IPS-NIHi11 (cell line): ENCODE measurements around the gene MCM10.
"Not testable (repeated sequence)": the region's sequence is repeated elsewhere in the genome, so short reads cannot be mapped to it uniquely, and the experiment has no call there.

ENCODE experiments used
- DNase-seq: peaks from one replicate; pipeline ENCODE4 v3.0.0; 2012; ENCODE audit warnings: mixed read lengths, low spot score

Gene MCM10

GRCh38 chr10:13221572-13221971 lies 60.2 kb downstream of the MCM10 start:
- no peak for DNase-seq

- no peak for DNase-seq
Measured at GRCh38 chr10:13222151-13222550, 60.8 kb downstream of the MCM10 start.

- no peak for DNase-seq
Measured at GRCh38 chr10:13222566-13222965, 61.2 kb downstream of the MCM10 start.

- DNase-seq, result no peak
Measured at GRCh38 chr10:13223241-13223640, 61.9 kb downstream of the MCM10 start.

GRCh38 chr10:13224210-13224995 lies 63.0 kb downstream of the MCM10 start:
- DNase-seq, result no peak

- DNase-seq, result no peak
Measured at GRCh38 chr10:13225601-13226000, 64.2 kb downstream of the MCM10 start.

- DNase-seq, result no peak
Measured at GRCh38 chr10:13227031-13227430, 65.7 kb downstream of the MCM10 start.

GRCh38 chr10:13231190-13231589 lies 69.8 kb downstream of the MCM10 start:
- DNase-seq, result no peak

- no peak for DNase-seq
Measured at GRCh38 chr10:13231808-13232207, 70.5 kb downstream of the MCM10 start.

- DNase-seq, result no peak
Measured at GRCh38 chr10:13233358-13233757, 72.0 kb downstream of the MCM10 start.

- no peak for DNase-seq
Measured at GRCh38 chr10:13234172-13234571, 72.8 kb downstream of the MCM10 start, which contains the start of gene UCMA. TSS of gene UCMA (minus strand) at chr10:13234374. CDS start at chr10:13234258, 116 bp downstream.

- DNase-seq, result not testable (repeated sequence)
Measured at GRCh38 chr10:13234736-13235135, 73.4 kb downstream of the MCM10 start.

- no peak for DNase-seq
Measured at GRCh38 chr10:13236638-13237037, 75.3 kb downstream of the MCM10 start.

GRCh38 chr10:13238271-13239077 lies 77.1 kb downstream of the MCM10 start:
- DNase-seq, result no peak

GRCh38 chr10:13239923-13240322 lies 78.6 kb downstream of the MCM10 start:
- no peak for DNase-seq

GRCh38 chr10:13241613-13242012 lies 80.3 kb downstream of the MCM10 start:
- no peak for DNase-seq

- not testable (repeated sequence) for DNase-seq
Measured at GRCh38 chr10:13242260-13242659, 80.9 kb downstream of the MCM10 start.

GRCh38 chr10:13247246-13247645 lies 85.9 kb downstream of the MCM10 start:
- DNase-seq, result no peak

GRCh38 chr10:13247784-13248183 lies 86.4 kb downstream of the MCM10 start:
- DNase-seq, result no peak

GRCh38 chr10:13253726-13254125 lies 92.4 kb downstream of the MCM10 start:
- no peak for DNase-seq

GRCh38 chr10:13256627-13257026 lies 95.3 kb downstream of the MCM10 start:
- no peak for DNase-seq

- no peak for DNase-seq
Measured at GRCh38 chr10:13257621-13258140, 96.3 kb downstream of the MCM10 start.
